Pancreas (tissue), 10 donors: ENCODE results near the gene ATXN1. TPM values are rescaled to one million over a fixed set of nuclear protein-coding genes. Genes with fewer than 3 reads are reported as not detected.
A peak's percentile ranks its signal among the peaks of the same experiment; 100 is the strongest.

ENCODE experiments used
- ATAC-seq, 4 donors: fragments of 200-7000 bp; cut with Tn5 transposase; one replicate each; pipeline versions ENCODE4 v1.8.0 to v1.9.1; 2020; ENCODE audit warnings: mild to moderate bottlenecking in 4 of 4, moderate library complexity in 4 of 4
- DNase-seq, 6 donors: peaks; one replicate each; pipeline ENCODE4 v3.0.0-alpha.2; 2020
- FAIRE-seq: peaks from 2 replicates; lab custom pipeline; 2012; peaks lifted over from hg19 to GRCh38; lab: Jason Lieb, UNC
- H3K27ac ChIP-seq, 4 donors: fragments of 200-600 bp; sonication (generic); 1 replicate in 3 of 4; 2 replicates in 1 of 4; pipeline versions ENCODE4 v1.5.0 to v1.8.0; 2020
- H3K27me3 ChIP-seq, 4 donors: fragments of 200-600 bp; one replicate each; pipeline ENCODE4 v1.8.0; 2021
- H3K36me3 ChIP-seq, 3 donors: fragments of 200-600 bp; sonication (generic) in 1 of 3; one replicate each; pipeline versions ENCODE4 v1.5.0 to v1.8.0; 2020 to 2021
- H3K4me1 ChIP-seq, 3 donors: fragments of 200-600 bp; one replicate each; pipeline ENCODE4 v1.8.0; 2021
- H3K4me3 ChIP-seq, 4 donors: fragments of 200-600 bp; sonication (generic) in 2 of 4; one replicate each; pipeline versions ENCODE4 v1.5.0 to v1.8.0; 2020 to 2021
- H3K9me3 ChIP-seq, 4 donors: fragments of 200-600 bp; one replicate each; pipeline ENCODE4 v1.8.0; 2021
- WGBS, 2 donors: extraction: QIAGEN DNeasy Blood & Tissue Kit; methylation state at CpG; one replicate each; pipeline ENCODE4 v1.1.7; 2013; 5-methylcytosine and 5-hydroxymethylcytosine counted together
- intact Hi-C, 3 donors: fragments of 100-400 bp; cut with DNase I; formaldehyde crosslinking; loops; one replicate each; pipeline versions ENCODE4 v1.11.1 to v1.14.2; 2022
- polyA plus RNA-seq, 2 donors: library from polyadenylated mRNA; stranded (reverse); fragments of 200-250 nt; gene quantifications; one replicate each; pipeline ENCODE4 v1.2.3, GENCODE V29; 2013
- total RNA-seq, 6 donors: library from RNA; stranded (reverse); fragmentation: NEBNext Ultra II Directional in 4 of 6; extraction: Animal tissue kit (Norgen Biotek cat#: 25700) in 4 of 6; gene quantifications; one replicate each; pipeline versions ENCODE4 v1.2.1 to v1.2.4, GENCODE V29; 2021 to 2023
- TF ChIP-seq, protein P1 (sequence below), 4 donors: fragments of 200-600 bp; sonication (generic) in 3 of 4; IDR thresholded peaks; one replicate each; pipeline versions ENCODE4 v1.5.0 to v1.8.0; 2021; ENCODE audit warnings: antibody characterized with exemption in 4 of 4
- donor health status: healthy with polysubstance abuse.
- donor health status: DM: no; HTN: no; CAD: no; lungs with moderate emphysema.
- donor health status: DM: no; HTN: no; CAD: no.
- donor health status: control.
- donor health status: control.
- donor health status: Bipolar disorder and iron deficiency.
- donor health status: DM: yes; HTN: yes; CAD: no.
- donor health status: DM: no; HTN: no; CAD: no.
- donor health status: DM: no; HTN: no; CAD: no.
- donor health status: DM: yes; HTN: yes; CAD: no.

The ATXN1 gene
- total and polyA plus RNA-seq, 8 donors: 4.9 to 38.6 (median 20.5) TPM

DNA sequence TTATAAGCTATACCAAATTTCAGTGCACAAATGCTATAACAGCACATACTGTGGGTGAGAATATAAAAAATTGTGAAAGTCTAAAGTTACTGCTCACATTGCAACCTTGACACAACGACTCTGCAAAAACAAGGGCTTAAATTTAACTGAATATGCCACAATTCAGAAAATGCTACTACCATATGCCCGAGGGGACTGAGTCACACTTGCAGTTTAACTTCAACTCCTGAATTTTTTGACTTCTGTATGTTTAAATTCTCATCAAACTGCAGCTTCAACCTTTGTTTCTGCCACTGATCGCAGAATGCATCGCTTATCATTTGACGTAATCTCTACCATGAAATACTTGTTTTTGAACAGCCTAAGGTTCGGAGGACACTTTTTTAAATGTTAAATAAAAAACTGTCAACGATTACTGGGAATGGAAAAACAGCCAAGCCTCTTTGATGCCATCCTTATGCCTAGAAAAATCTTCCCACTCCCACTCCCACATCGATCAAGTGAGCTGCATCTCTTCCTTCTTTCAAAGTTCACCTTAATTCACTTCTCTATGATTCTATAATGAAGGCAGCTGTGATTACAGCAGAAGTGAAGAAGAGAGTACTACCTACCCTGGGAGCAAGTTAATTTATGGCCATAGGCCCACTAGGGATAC lies 136.5 kb downstream of the ATXN1 start:
- intact Hi-C loops: no loop called here
- no peak for FAIRE-seq
- Histone ChIP-seq H3K36me3 (no peaks in the 10 kb centered on the region), H3K27me3 (no peaks in the 10 kb centered on the region), H3K4me3 (no peak overlapping the region), H3K9me3 (no peaks in the 10 kb centered on the region), H3K27ac (no peak overlapping the region), H3K4me1 (no peaks in the 10 kb centered on the region)
- DNase-seq: no peak
- WGBS, 2 donors: 90 to 91% methylated on average over 8 of the region's 8 CpGs
- TF ChIP-seq, protein P1, sequence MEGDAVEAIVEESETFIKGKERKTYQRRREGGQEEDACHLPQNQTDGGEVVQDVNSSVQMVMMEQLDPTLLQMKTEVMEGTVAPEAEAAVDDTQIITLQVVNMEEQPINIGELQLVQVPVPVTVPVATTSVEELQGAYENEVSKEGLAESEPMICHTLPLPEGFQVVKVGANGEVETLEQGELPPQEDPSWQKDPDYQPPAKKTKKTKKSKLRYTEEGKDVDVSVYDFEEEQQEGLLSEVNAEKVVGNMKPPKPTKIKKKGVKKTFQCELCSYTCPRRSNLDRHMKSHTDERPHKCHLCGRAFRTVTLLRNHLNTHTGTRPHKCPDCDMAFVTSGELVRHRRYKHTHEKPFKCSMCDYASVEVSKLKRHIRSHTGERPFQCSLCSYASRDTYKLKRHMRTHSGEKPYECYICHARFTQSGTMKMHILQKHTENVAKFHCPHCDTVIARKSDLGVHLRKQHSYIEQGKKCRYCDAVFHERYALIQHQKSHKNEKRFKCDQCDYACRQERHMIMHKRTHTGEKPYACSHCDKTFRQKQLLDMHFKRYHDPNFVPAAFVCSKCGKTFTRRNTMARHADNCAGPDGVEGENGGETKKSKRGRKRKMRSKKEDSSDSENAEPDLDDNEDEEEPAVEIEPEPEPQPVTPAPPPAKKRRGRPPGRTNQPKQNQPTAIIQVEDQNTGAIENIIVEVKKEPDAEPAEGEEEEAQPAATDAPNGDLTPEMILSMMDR (IDR thresholded peaks at IDR 0.05): no peak
- ATAC-seq: no peak

DNA sequence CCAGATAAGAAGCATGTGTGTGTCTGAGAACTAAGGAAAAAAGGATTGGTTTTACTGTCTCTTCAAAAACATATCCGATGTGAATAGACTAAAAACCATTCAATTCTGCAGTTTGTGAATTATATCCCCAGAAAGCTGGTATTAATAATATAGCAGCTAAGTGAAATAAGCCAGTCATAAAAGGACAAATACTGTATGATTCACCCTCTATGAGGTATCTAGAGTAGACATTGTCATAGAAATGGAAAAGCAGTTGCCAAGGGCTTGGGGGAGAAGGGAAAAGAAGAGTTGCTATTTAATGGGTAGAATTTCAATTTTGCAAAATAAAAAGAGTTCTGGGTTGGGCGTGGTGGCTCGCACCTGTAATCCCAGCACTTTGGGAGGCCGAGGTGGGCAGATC lies 137.5 kb downstream of the ATXN1 start:
- intact Hi-C loops: no loop called here
- Histone ChIP-seq H3K27ac (no peak overlapping the region), H3K27me3 (no peaks in the 10 kb centered on the region), H3K4me1 (no peaks in the 10 kb centered on the region), H3K36me3 (no peaks in the 10 kb centered on the region), H3K9me3 (no peaks in the 10 kb centered on the region), H3K4me3 (no peak overlapping the region)
- FAIRE-seq (no peak), DNase-seq (no peak), ATAC-seq (no peak)
- TF ChIP-seq, protein P1 (IDR thresholded peaks at IDR 0.05): no peak
- WGBS, 2 donors: 97 to 98% methylated on average over 4 of the region's 4 CpGs

DNA sequence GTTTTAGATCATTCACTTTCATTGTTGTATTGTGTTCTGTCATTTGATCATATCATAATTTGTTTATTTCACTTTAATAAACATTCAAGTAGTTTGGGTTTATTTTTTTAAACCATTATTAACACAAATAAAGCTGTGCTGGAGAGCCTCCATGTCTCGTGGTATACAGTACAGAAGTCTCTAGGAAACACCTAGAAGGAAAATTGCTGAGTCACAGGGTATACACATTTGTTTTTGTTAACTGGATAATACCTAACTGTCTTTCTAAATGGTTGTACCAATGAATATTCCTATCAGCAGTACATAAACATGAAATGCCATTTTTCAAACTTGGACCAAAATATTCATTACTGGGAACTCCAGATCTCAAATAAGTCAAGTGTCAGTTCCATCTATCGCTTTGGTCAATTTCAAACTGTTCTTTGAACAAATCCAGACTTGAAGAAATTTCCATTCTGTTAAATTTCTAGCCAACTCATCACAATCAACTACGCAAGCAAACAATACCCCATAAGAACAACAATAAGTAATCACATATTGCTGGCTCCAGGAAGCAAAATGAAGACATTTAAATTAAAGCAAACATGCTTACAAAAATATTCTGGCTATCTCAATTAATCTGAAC lies 138.1 kb downstream of the ATXN1 start:
- no peak overlapping the region for H3K4me3 ChIP-seq
- H3K36me3 ChIP-seq: no peaks in the 10 kb centered on the region
- WGBS, 2 donors: 89% methylated on average over 3 of the region's 3 CpGs
- no peaks in the 10 kb centered on the region for H3K27me3 ChIP-seq
- no peak overlapping the region for H3K27ac ChIP-seq
- DNase-seq (no peak), FAIRE-seq (no peak), ATAC-seq (no peak)
- H3K9me3 ChIP-seq: no peaks in the 10 kb centered on the region
- intact Hi-C loops: no loop called here
- H3K4me1 ChIP-seq: no peaks in the 10 kb centered on the region
- TF ChIP-seq, protein P1 (IDR thresholded peaks at IDR 0.05): no peak

DNA sequence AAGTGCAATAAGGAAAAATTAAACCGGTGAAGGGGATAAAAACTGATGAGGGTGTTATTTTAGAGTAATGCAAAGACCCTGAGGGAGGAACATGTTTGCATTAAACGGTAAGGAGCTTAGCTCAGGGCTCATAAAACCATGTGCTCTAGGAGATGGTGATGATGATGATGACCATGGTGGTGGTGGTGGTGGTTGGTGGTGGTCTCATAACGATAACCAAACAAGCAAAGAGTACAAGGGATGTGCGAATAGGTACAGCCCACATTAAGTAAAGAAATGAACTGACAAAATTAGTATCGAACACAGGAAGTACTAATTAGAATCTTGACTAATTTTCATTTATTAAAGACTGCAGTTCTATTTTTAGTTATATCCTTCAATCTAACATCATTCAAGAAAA lies 139.1 kb downstream of the ATXN1 start:
- Histone ChIP-seq H3K4me3 (no peak overlapping the region), H3K9me3 (no peaks in the 10 kb centered on the region), H3K36me3 (no peaks in the 10 kb centered on the region), H3K27me3 (no peaks in the 10 kb centered on the region), H3K27ac (no peak overlapping the region), H3K4me1 (no peaks in the 10 kb centered on the region)
- WGBS, 2 donors: 90 to 94% methylated on average over 5 of the region's 5 CpGs
- intact Hi-C loops: no loop called here
- DNase-seq (no peak), FAIRE-seq (no peak), ATAC-seq (no peak)
- TF ChIP-seq, protein P1 (IDR thresholded peaks at IDR 0.05): no peak

DNA sequence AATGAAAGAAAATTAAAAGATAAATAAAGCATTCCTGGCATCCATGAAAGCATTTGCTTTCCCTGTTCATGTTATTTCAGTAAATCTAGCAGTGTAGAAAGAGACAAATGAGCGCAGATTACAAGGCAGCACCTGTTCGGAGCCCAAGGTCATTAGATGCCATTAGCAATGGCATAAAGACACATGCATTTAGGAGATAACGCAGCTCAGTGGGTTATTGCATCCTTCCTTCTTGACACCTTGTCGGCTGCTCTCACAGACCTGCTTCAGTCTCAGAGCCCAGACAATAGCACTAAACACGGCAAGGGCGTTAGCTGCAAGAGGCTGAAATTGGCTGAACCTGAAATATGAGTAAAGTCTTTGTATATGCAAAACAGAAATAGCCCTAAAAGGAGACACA lies 140.3 kb downstream of the ATXN1 start:
- intact Hi-C loops: no loop called here
- no peak overlapping the region for H3K27ac ChIP-seq
- WGBS, 2 donors: 43 to 46% methylated on average over 6 of the region's 6 CpGs
- FAIRE-seq (no peak), ATAC-seq (peak in 1 of 4 donors; percentile 31), DNase-seq (no peak)
- no peak overlapping the region for H3K4me3 ChIP-seq
- no peaks in the 10 kb centered on the region for H3K27me3 ChIP-seq
- no peaks in the 10 kb centered on the region for H3K4me1 ChIP-seq
- H3K9me3 ChIP-seq: no peaks in the 10 kb centered on the region
- TF ChIP-seq, protein P1 (IDR thresholded peaks at IDR 0.05): no peak
- H3K36me3 ChIP-seq: no peaks in the 10 kb centered on the region
